BLaER1 (cell line): ENCODE data around the gene KRTAP19-3.
"Not testable (repeated sequence)": the region's sequence is repeated elsewhere in the genome, so short reads cannot be mapped to it uniquely, and the experiment has no call there.

Experiments used
- H3K27ac ChIP-seq: shearing (Covaris generic); formaldehyde crosslinking; 2 replicates; pipeline ENCODE4 v1.8.1; 2022
- H3K27me3 ChIP-seq: shearing (Covaris generic); formaldehyde crosslinking; 2 replicates; pipeline ENCODE4 v1.8.1; 2022
- H3K36me3 ChIP-seq: shearing (Covaris generic); formaldehyde crosslinking; 2 replicates; pipeline ENCODE4 v1.8.1; 2022
- H3K4me1 ChIP-seq: shearing (Covaris generic); formaldehyde crosslinking; 2 replicates; pipeline ENCODE4 v1.8.1; 2022
- H3K4me2 ChIP-seq: shearing (Covaris generic); formaldehyde crosslinking; 2 replicates; pipeline ENCODE4 v1.8.1; 2022
- H3K4me3 ChIP-seq: shearing (Covaris generic); formaldehyde crosslinking; 2 replicates; pipeline ENCODE4 v1.8.1; 2022
- H3K9ac ChIP-seq: shearing (Covaris generic); formaldehyde crosslinking; 2 replicates; pipeline ENCODE4 v1.8.1; 2022
- H3K9me3 ChIP-seq: shearing (Covaris generic); formaldehyde crosslinking; 2 replicates; pipeline ENCODE4 v1.8.1; 2022
- H4K20me1 ChIP-seq: shearing (Covaris generic); formaldehyde crosslinking; 2 replicates; pipeline ENCODE4 v1.8.1; 2022
- Cebpa-rat ChIP-seq: shearing (Covaris generic); IDR thresholded peaks from 2 replicates; pipeline ENCODE4 v1.8.1; 2022

The KRTAP19-3 gene

DNA sequence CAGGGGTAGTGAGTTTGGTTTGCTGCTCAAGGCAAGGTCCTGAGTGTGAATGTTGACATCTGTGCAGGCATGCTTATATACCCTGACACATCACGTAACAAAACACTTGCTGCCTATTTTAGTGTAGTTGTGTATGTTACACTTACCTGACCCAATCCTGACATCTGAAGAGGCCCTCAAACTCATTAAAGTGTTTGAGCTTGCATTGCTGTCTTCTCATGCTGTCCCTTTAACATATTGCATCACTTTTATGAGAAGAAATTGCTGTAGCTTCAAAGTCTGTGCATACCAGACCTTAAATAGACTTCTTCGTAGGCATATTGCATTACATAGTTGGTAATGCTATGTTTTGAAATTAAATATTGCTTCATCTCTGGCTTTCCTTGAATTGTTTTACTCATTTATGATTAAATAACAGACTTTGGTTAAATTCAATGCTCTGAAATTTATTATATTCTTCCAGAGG lies at the start of gene KRTAP19-3:
KRTAP19-3 (minus strand) TSS at position 51 of the 466 bp plus-strand sequence. CDS start 56 bp downstream, outside the sequence.
- no peak for TF ChIP-seq Cebpa-rat
- Histone ChIP-seq H3K36me3 (no peaks in the 10 kb centered on the region), H3K9ac (no peak within 1 kb of the TSS), H3K4me3 (no peak within 1 kb of the TSS), H3K27me3 (no peaks in the 10 kb centered on the region), H3K4me1 (no peaks in the 10 kb centered on the region), H3K27ac (no peak within 1 kb of the TSS), H4K20me1 (no peaks in the 10 kb centered on the region), H3K9me3 (peaks cover 8% of the 10 kb centered on the region), H3K4me2 (no peak within 1 kb of the TSS)

DNA sequence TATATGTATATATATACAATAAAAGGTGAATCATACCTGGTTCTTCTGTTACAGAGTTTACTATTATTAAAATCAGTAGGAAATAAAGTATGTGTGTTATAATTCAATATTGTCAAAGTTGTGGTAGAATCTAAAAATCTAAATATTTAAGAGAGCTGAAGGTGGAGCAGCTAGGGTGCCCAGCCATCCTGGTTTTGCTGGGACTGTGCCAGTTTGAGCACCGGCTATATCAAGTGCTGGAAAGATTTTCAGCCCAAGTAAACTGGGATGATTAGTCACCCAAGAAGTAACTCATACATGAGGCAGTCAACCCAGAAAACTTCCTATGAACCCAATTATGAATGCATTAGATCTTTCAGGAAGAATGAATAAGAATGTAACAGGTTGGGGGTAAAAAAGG lies 27.1 kb upstream of the KRTAP19-3 start:
- Histone ChIP-seq H3K36me3 (no peaks in the 10 kb centered on the region), H3K9me3 (no peaks in the 10 kb centered on the region), H3K4me1 (no peaks in the 10 kb centered on the region), H3K27me3 (no peaks in the 10 kb centered on the region), H3K4me3 (no peak overlapping the region), H3K4me2 (no peak overlapping the region), H3K9ac (no peak overlapping the region), H3K27ac (no peak overlapping the region), H4K20me1 (no peaks in the 10 kb centered on the region)
- TF ChIP-seq Cebpa-rat: no peak

DNA sequence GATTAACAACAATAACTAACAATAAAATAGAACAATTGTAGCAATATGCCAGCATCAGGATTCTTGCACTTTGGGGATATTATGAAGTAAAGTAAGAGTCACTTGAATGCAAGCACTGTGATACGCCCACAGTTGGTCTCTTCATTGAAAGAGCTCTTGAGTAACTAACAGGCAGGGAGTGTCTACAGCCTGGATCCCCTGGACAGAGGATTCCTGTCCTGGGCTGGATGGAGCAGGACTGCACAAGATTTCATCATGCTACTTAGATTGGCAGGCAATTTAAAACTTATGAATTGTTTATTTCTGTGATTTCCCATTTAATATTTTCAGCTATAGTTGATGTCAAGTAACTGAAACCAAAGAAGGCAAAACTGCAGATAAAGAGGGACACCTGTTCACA lies 23.9 kb upstream of the KRTAP19-3 start:
- Histone ChIP-seq H4K20me1 (no peaks in the 10 kb centered on the region), H3K36me3 (no peaks in the 10 kb centered on the region), H3K9ac (no peak overlapping the region), H3K27me3 (no peaks in the 10 kb centered on the region), H3K9me3 (no peaks in the 10 kb centered on the region), H3K4me3 (no peak overlapping the region), H3K4me1 (no peaks in the 10 kb centered on the region), H3K4me2 (no peak overlapping the region), H3K27ac (no peak overlapping the region)
- TF ChIP-seq Cebpa-rat: no peak

DNA sequence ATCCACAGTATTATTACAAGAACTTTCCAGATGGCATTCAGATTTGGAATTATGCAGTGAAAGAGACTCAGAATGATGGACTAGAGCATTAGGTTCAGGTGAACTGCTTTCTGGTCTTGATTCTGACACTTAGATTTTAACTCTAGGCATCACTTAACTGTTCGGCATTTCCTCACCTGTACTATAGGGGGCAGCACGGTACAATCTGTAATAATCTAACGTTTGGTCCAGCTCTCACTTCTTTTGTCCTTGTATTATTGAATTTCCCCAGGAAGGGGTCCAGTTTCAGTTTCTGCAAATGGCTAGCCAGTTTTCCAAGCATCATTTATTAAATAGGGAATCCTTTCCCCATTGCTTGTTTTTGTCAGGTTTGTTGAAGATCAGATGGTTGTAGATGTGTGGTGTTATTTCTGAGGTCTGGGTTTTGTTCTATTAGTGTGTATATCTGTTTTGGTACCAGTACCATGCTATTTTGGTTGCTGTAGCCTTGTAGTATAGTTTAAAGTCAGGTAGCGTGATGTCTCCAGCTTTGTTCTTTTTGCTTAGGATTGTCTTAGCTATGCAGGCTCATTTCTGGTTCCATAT lies 13.9 kb upstream of the KRTAP19-3 start:
- H3K4me3 ChIP-seq, H3K9ac ChIP-seq, H3K27me3 ChIP-seq, H3K36me3 ChIP-seq, H4K20me1 ChIP-seq, H3K4me2 ChIP-seq, H3K9me3 ChIP-seq, H3K4me1 ChIP-seq, H3K27ac ChIP-seq: not testable (repeated sequence)

DNA sequence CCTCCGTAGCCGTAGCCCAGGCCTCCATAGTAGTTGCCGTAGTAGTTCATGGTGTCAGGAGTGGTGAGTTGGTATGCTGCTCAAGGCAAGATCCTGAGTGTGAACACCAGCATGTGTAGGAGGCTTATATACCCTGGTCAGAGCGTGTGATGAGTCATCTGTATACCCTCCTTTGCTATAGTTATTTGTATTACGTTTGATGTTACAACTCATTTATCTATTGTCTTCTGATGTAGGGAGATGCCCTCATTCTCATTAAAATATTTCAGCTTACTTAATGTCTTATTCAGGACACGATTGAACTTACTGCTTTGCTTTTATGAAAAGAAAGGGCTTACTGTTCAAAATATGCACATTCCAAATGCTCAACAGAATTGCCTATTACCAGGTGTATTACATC lies 10.2 kb upstream of the KRTAP19-3 start, which contains the start of gene KRTAP19-5:
KRTAP19-5 (minus strand) TSS at position 101 of the 400 bp plus-strand sequence; CDS start at position 50, 51 bp downstream.
- TF ChIP-seq Cebpa-rat: no peak
- Histone ChIP-seq H3K4me1 (no peaks in the 10 kb centered on the region), H3K27ac (no peak within 1 kb of the TSS)

DNA sequence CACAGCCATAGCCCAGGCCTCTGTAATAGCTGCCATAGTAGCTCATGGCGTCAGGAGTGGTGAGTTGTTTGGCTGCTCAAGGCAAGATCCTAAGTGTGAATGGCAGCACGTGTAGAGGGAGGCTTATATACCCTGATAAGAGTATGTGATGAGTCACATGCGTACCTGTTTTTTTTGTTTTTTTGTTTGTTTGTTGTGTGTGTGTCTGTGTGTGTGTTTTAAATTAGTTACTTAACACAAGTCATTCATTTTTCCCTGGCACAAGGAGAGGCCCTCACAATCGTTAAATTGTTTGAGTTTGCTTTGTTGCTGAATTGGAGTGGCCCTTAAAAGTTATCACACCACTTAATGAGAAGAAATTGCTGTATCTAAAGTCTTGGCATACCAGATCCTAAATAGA lies 5.3 kb upstream of the KRTAP19-3 start, which contains the start of gene KRTAP19-4:
KRTAP19-4 (minus strand) TSS at position 101 of the 400 bp plus-strand sequence; CDS start at position 46, 55 bp downstream.
- TF ChIP-seq Cebpa-rat: no peak
- H4K20me1 ChIP-seq: no peaks in the 10 kb centered on the region
- no peaks in the 10 kb centered on the region for H3K9me3 ChIP-seq
- no peaks in the 10 kb centered on the region for H3K4me1 ChIP-seq
- no peak within 1 kb of the TSS for H3K4me3 ChIP-seq
- H3K36me3 ChIP-seq: no peaks in the 10 kb centered on the region
- H3K27me3 ChIP-seq: no peaks in the 10 kb centered on the region
- H3K9ac ChIP-seq: no peak within 1 kb of the TSS
- no peak within 1 kb of the TSS for H3K4me2 ChIP-seq
- no peak within 1 kb of the TSS for H3K27ac ChIP-seq

More for the DNA sequence above, 10.2 kb upstream of the KRTAP19-3 start, which contains the start of gene KRTAP19-5:
- Histone ChIP-seq H3K9me3 (no peaks in the 10 kb centered on the region), H3K4me3 (no peak within 1 kb of the TSS), H3K4me2 (no peak within 1 kb of the TSS), H3K36me3 (no peaks in the 10 kb centered on the region), H3K9ac (no peak within 1 kb of the TSS), H3K27me3 (no peaks in the 10 kb centered on the region), H4K20me1 (no peaks in the 10 kb centered on the region)

DNA sequence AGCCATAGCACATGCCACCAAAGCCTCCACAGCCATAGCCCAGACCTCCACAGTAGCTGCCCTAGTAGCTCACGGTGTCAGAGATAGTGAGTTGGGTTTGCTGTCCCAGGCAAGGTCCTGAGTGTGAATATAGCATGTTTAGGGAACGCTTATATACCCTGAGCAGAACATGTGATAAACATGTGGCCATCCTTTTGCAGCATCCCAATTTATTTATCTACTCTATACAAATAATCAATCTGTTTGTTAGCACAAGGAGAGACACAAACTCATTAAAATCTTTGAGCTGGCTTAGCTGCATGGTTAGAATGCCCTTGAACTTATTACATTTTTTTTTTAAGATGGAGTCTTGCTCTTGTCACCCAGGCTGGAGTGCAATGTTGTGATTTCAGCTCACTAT lies 4.5 kb downstream of the KRTAP19-3 start, which contains the start of gene KRTAP19-2:
KRTAP19-2 (minus strand) TSS at position 101 of the 400 bp plus-strand sequence; CDS start at position 13, 88 bp downstream.
- no peaks in the 10 kb centered on the region for H3K4me1 ChIP-seq
- no peak for TF ChIP-seq Cebpa-rat
- H4K20me1 ChIP-seq: no peaks in the 10 kb centered on the region
- H3K9me3 ChIP-seq: peaks cover 28% of the 10 kb centered on the region
- H3K36me3 ChIP-seq: no peaks in the 10 kb centered on the region
- no peaks in the 10 kb centered on the region for H3K27me3 ChIP-seq
- H3K27ac ChIP-seq: no peak within 1 kb of the TSS
- no peak within 1 kb of the TSS for H3K4me3 ChIP-seq
- no peak within 1 kb of the TSS for H3K9ac ChIP-seq
- no peak within 1 kb of the TSS for H3K4me2 ChIP-seq

DNA sequence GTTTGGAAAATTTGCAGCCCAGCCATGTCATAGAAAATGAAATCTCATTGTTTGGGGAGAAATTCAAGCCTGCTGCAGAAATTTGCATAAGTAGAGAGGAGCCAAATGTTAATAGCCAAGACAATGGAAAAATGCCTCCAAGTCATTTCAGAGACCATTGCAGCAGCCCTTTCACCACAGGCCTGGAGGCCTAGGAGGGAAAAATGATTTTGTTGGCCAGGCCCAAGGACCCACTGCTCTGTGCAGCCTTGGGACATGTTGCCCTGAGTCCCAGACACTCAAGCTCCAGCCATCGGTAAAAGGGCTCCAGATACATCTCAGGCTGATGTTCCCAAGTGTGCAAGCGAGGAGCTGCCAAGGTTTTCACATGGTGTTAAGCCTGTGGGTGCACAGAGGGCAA lies 5.6 kb downstream of the KRTAP19-3 start:
- Histone ChIP-seq H3K27ac (no peak overlapping the region), H3K4me2 (no peak overlapping the region), H3K9ac (no peak overlapping the region), H3K27me3 (no peaks in the 10 kb centered on the region), H3K4me3 (no peak overlapping the region), H3K4me1 (no peaks in the 10 kb centered on the region), H3K36me3 (no peaks in the 10 kb centered on the region), H3K9me3 (peaks cover 28% of the 10 kb centered on the region), H4K20me1 (no peaks in the 10 kb centered on the region)
- TF ChIP-seq Cebpa-rat: no peak

DNA sequence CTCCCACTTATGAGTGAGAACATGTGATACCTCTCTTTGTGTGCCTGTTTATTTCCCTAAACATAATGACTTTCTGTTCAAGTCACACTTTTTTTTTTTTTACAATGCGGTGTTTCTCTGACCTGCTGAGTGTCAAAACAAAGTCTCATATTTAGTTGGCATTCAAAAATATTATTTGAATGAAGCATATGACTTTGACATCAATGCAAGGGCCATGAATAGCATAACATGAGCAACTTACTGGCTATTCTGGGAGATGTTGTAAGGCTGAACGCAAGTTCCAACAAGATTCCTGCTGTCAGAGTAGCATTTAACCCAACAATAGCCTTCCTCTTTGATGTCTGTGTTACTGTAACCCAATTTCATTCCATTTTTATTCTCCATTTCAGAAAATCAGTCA lies 9.7 kb downstream of the KRTAP19-3 start:
- no peaks in the 10 kb centered on the region for H3K27me3 ChIP-seq
- no peak overlapping the region for H3K4me2 ChIP-seq
- no peaks in the 10 kb centered on the region for H3K4me1 ChIP-seq
- TF ChIP-seq Cebpa-rat: no peak
- H3K36me3 ChIP-seq: no peaks in the 10 kb centered on the region
- H3K9me3 ChIP-seq: peaks cover 21% of the 10 kb centered on the region
- H3K4me3 ChIP-seq: no peak overlapping the region
- no peak overlapping the region for H3K9ac ChIP-seq
- no peaks in the 10 kb centered on the region for H4K20me1 ChIP-seq
- no peak overlapping the region for H3K27ac ChIP-seq

DNA sequence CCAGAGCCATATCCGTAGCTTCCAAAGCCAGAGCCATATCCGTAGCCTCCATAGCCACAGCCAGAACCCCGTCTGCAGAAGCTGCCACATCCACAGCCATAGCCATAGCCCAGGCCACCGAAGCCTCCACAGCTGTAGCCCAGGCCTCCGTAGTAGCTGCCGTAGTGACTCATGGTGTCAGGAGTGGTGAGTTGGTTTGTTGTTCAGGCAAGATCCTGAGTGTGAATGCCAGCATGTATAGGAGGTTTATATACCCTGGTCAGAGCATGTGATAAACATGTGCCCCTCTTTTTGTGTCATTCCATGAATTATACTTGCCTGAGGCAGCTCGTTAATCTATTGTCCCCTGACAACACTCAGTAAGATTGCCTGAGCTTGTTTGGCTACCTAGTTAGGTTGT lies 11.7 kb downstream of the KRTAP19-3 start, which contains the start of gene KRTAP19-1:
KRTAP19-1 (minus strand) TSS at position 223 of the 400 bp plus-strand sequence; CDS start at position 173, 50 bp downstream.
- H4K20me1 ChIP-seq: no peaks in the 10 kb centered on the region
- no peak within 1 kb of the TSS for H3K4me3 ChIP-seq

More for the DNA sequence above, 11.7 kb downstream of the KRTAP19-3 start, which contains the start of gene KRTAP19-1:
- TF ChIP-seq Cebpa-rat: no peak
- no peaks in the 10 kb centered on the region for H3K27me3 ChIP-seq
- no peak within 1 kb of the TSS for H3K27ac ChIP-seq
- no peaks in the 10 kb centered on the region for H3K4me1 ChIP-seq
- H3K4me2 ChIP-seq: no peak within 1 kb of the TSS
- peaks cover 1% of the 10 kb centered on the region for H3K9me3 ChIP-seq
- H3K9ac ChIP-seq: no peak within 1 kb of the TSS
- H3K36me3 ChIP-seq: no peaks in the 10 kb centered on the region
